WTC11 (cell line): Measurements from ENCODE around the gene SLC14A1. TPM values are rescaled to one million over a fixed set of nuclear protein-coding genes. Genes with fewer than 3 reads are reported as not detected.

Source experiments
- ATAC-seq: fragments of 200-7000 bp; cut with Tn5 transposase; 2 replicates; pipeline ENCODE4 v1.10.0; 2021; ENCODE audit warnings: mild to moderate bottlenecking, moderate library complexity
- CTCF ChIA-PET: fragments of 300-600 bp; sonication (Branson Sonifier 250); formaldehyde crosslinking; loops from one replicate; lab custom pipeline; 2021; ENCODE audit warnings: antibody characterized with exemption; lab: Charles Lee
- POLR2A ChIA-PET: fragments of 350-600 bp; sonication (Branson Sonifier 250); formaldehyde crosslinking; loops from one replicate; lab custom pipeline; 2021; ENCODE audit warnings: antibody characterized with exemption; lab: Charles Lee
- DNase-seq: peaks from one replicate; pipeline ENCODE4 v3.0.0; 2021; ENCODE audit warnings: low spot score
- H3K27ac Mint-ChIP-seq: 2 replicates; pipeline ENCODE4 v1.8.0; 2021; ENCODE audit warnings: mixed read lengths
- H3K27me3 Mint-ChIP-seq: 2 replicates; pipeline ENCODE4 v1.8.0; 2021; ENCODE audit warnings: low read depth, mild to moderate bottlenecking, moderate library complexity, mixed read lengths
- H3K36me3 Mint-ChIP-seq: 2 replicates; pipeline ENCODE4 v1.8.0; 2021; ENCODE audit warnings: mixed read lengths
- H3K4me1 Mint-ChIP-seq: 2 replicates; pipeline ENCODE4 v1.8.0; 2022; ENCODE audit warnings: mixed read lengths
- H3K4me3 Mint-ChIP-seq: 2 replicates; pipeline ENCODE4 v1.8.0; 2021; ENCODE audit warnings: mild to moderate bottlenecking, moderate library complexity, mixed read lengths
- H3K9me3 Mint-ChIP-seq: 2 replicates; pipeline ENCODE4 v1.8.0; 2021; ENCODE audit warnings: mixed read lengths
- ATF3 ChIP-seq: sonication (generic); formaldehyde crosslinking; conservative IDR thresholded peaks from 2 replicates; pipeline ENCODE4 v1.8.1; 2022; ENCODE audit warnings: mild to moderate bottlenecking, missing genetic modification reagents
- CREB1 ChIP-seq: sonication (generic); formaldehyde crosslinking; IDR thresholded peaks from 2 replicates; pipeline ENCODE4 v1.8.0; 2023; ENCODE audit warnings: mild to moderate bottlenecking, missing genetic modification reagents
- E2F4 ChIP-seq: sonication (generic); formaldehyde crosslinking; IDR thresholded peaks from 2 replicates; pipeline ENCODE4 v1.8.1; 2022; ENCODE audit warnings: low read depth, mild to moderate bottlenecking, moderate library complexity, missing genetic modification reagents, borderline replicate concordance
- ELF4 ChIP-seq: sonication (generic); formaldehyde crosslinking; IDR thresholded peaks from 2 replicates; pipeline ENCODE4 v1.8.1; 2022; ENCODE audit warnings: low read depth, mild to moderate bottlenecking, moderate library complexity, missing genetic modification reagents
- EMX1 ChIP-seq: fragments of 250-450 bp; sonication (Bioruptor Pico); IDR thresholded peaks from 2 replicates; pipeline ENCODE4 v1.8.0; 2021; ENCODE audit warnings: mild to moderate bottlenecking
- FOXK1 ChIP-seq: sonication (generic); formaldehyde crosslinking; IDR thresholded peaks from 2 replicates; pipeline ENCODE4 v1.8.0; 2022; ENCODE audit warnings: mild to moderate bottlenecking, moderate library complexity, missing genetic modification reagents
- JAZF1 ChIP-seq: fragments of 250-450 bp; sonication (Bioruptor Pico); IDR thresholded peaks from 2 replicates; pipeline ENCODE4 v1.9.0; 2021; ENCODE audit warnings: moderate library complexity, mild to moderate bottlenecking, inconsistent platforms
- STAT6 ChIP-seq: sonication (generic); formaldehyde crosslinking; conservative IDR thresholded peaks from 2 replicates; pipeline ENCODE4 v1.8.1; 2023; ENCODE audit warnings: mild to moderate bottlenecking, low read depth, missing genetic modification reagents, moderate library complexity
- ZBTB21 ChIP-seq: sonication (generic); formaldehyde crosslinking; IDR thresholded peaks from 2 replicates; pipeline ENCODE4 v1.8.1; 2023; ENCODE audit warnings: mild to moderate bottlenecking, missing genetic modification reagents, borderline replicate concordance
- ZBTB43 ChIP-seq: sonication (generic); formaldehyde crosslinking; IDR thresholded peaks from 2 replicates; pipeline ENCODE4 v1.8.1; 2023; ENCODE audit warnings: mild to moderate bottlenecking, missing genetic modification reagents
- ZNF219 ChIP-seq: sonication (generic); formaldehyde crosslinking; IDR thresholded peaks from 2 replicates; pipeline ENCODE4 v1.8.0; 2023; ENCODE audit warnings: missing genetic modification reagents, mild to moderate bottlenecking, borderline replicate concordance
- ZNF425 ChIP-seq: fragments of 250-450 bp; sonication (Bioruptor Pico); conservative IDR thresholded peaks from 2 replicates; pipeline ENCODE4 v1.9.0; 2021; ENCODE audit warnings: mild to moderate bottlenecking
- ZNF532 ChIP-seq: fragments of 250-450 bp; sonication (Bioruptor Pico); IDR thresholded peaks from 2 replicates; pipeline ENCODE4 v1.9.0; 2021; ENCODE audit warnings: mild to moderate bottlenecking, borderline replicate concordance
- total RNA-seq: library from RNA; stranded (reverse); gene quantifications from 3 replicates; pipeline ENCODE4 v1.2.3, GENCODE V29; 2021

SLC14A1 gene
- total RNA-seq, 1 experiment from 2014 or later, result not detected

GRCh38 chr18:45678850-45679249 lies 45.1 kb upstream of the SLC14A1 start:
- ATAC-seq, result no peak

GRCh38 chr18:45680066-45680690 lies 43.8 kb upstream of the SLC14A1 start:
- Mint-ChIP-seq H3K9me3 (no peaks in the 10 kb centered on the region), H3K36me3 (no peaks in the 10 kb centered on the region), H3K27ac (no peak overlapping the region), H3K4me3 (no peak overlapping the region), H3K4me1 (peaks cover 3% of the 10 kb centered on the region; the same call in 1 of the 2 replicates), H3K27me3 (no peaks in the 10 kb centered on the region)
- CTCF ChIA-PET, result no interaction called here
- POLR2A ChIA-PET, result no interaction called here
- no peak for DNase-seq
- ATAC-seq, result no peak
- TF ChIP-seq ZNF425 (CRISPR knock-in tag) (no peak), FOXK1 (CRISPR knock-in tag) (no peak), ATF3 (CRISPR knock-in tag) (no peak), JAZF1 (CRISPR knock-in tag) (no peak), STAT6 (CRISPR knock-in tag) (no peak), ELF4 (CRISPR knock-in tag) (no peak), EMX1 (CRISPR knock-in tag) (no peak), ZNF219 (no peak), ZBTB21 (CRISPR knock-in tag) (no peak), CREB1 (CRISPR knock-in tag) (no peak), ZBTB43 (CRISPR knock-in tag) (no peak), E2F4 (CRISPR knock-in tag) (no peak), ZNF532 (CRISPR knock-in tag) (no peak)

More at GRCh38 chr18:45678850-45679249, 45.1 kb upstream of the SLC14A1 start:
- no peak for DNase-seq
- no peak overlapping the region for H3K27ac Mint-ChIP-seq
- CTCF ChIA-PET, result interaction anchor here (0.7 to 1.0 kb wide), 2 partner anchors 8 to 231 kb away, joined by 3 read pairs; no protein-coding TSS in a partner anchor
- peaks cover 5% of the 10 kb centered on the region for H3K4me1 Mint-ChIP-seq
- TF ChIP-seq ZNF219 (no peak), STAT6 (CRISPR knock-in tag) (no peak)
- TF ChIP-seq, all 79 proteins: peak for 0
- no peak overlapping the region for H3K4me3 Mint-ChIP-seq
- no peaks in the 10 kb centered on the region for H3K9me3 Mint-ChIP-seq
- POLR2A ChIA-PET, result no interaction called here
- H3K36me3 Mint-ChIP-seq, result no peaks in the 10 kb centered on the region
- H3K27me3 Mint-ChIP-seq, result no peaks in the 10 kb centered on the region
